HepG2 (cell line): Measurements from ENCODE around the gene BTBD19. TPM values are rescaled to one million over a fixed set of nuclear protein-coding genes. Genes with fewer than 3 reads are reported as not detected.
"Not testable (repeated sequence)": the region's sequence is repeated elsewhere in the genome, so short reads cannot be mapped to it uniquely, and the experiment has no call there.

Experiments
- ATAC-seq: fragments of 200-7000 bp; cut with Tn5 transposase; 3 replicates; pipeline ENCODE4 v1.9.1; 2020; ENCODE audit warnings: mild to moderate bottlenecking, moderate library complexity
- BruUV-seq: library from RNA; stranded (reverse); fragments of 400-500 nt; replicated peaks from 2 replicates; lab custom pipeline; 2021; lab: Mats Ljungman, UMichigan
- CTCF ChIA-PET: fragments of 300-600 bp; formaldehyde crosslinking; extraction: SDS; loops from one replicate; lab custom pipeline; 2021; ENCODE audit warnings: low total read pairs, inconsistent platforms, low intra/inter-chr PET ratio; lab: Yijun Ruan, JAX
- POLR2A ChIA-PET: fragments of 350-600 bp; sonication (Branson Sonifier 250); formaldehyde crosslinking; loops from one replicate; lab custom pipeline; 2020; ENCODE audit warnings: antibody characterized with exemption, inconsistent platforms; lab: Yijun Ruan, JAX
- DNase-seq: peaks from one replicate; pipeline ENCODE4 v3.0.0-alpha.2; 2015; ENCODE audit warnings: low spot score
- FAIRE-seq: peaks from 3 replicates; lab custom pipeline; 2011; peaks lifted over from hg19 to GRCh38; lab: Jason Lieb, UNC
- H2AFZ ChIP-seq: one replicate; pipeline ENCODE4 v1.6.1; 2011; ENCODE audit warnings: low read length, inconsistent platforms
- H3K27ac ChIP-seq: fragments of 300-600 bp; 3 replicates; pipeline ENCODE4 v1.8.0; 2011; ENCODE audit warnings: mixed run types, mild to moderate bottlenecking, mixed read lengths, low read length, inconsistent platforms; ENCODE audit not compliant: insufficient read depth; ENCODE audit errors: extremely low read length
- H3K27me3 ChIP-seq, 2 experiments: fragments of 200-600 bp in 1 of 2; 2 replicates in 1 of 2; 3 replicates in 1 of 2; pipeline versions ENCODE4 v1.6.0 to v1.8.0; 2011; ENCODE audit warnings: low read length in 2 of 2, mild to moderate bottlenecking in 2 of 2, moderate library complexity in 2 of 2, inconsistent platforms in 1 of 2; ENCODE audit not compliant: insufficient read depth in 2 of 2, control insufficient read depth in 1 of 2
- H3K36me3 ChIP-seq, 2 experiments: fragments of 200-600 bp in 1 of 2; replicated peaks in 1 of 2; 2 replicates in 1 of 2; 3 replicates in 1 of 2; pipeline versions ENCODE4 v1.5.1 to v1.8.0; 2011; ENCODE audit warnings: low read length in 2 of 2, inconsistent platforms in 1 of 2; ENCODE audit not compliant: insufficient read depth in 2 of 2, control insufficient read depth in 1 of 2
- H3K4me1 ChIP-seq: 2 replicates; pipeline ENCODE4 v1.5.1; 2012; ENCODE audit warnings: low read length, inconsistent platforms; ENCODE audit not compliant: insufficient read depth
- H3K4me2 ChIP-seq: 2 replicates; pipeline ENCODE4 v1.6.0; 2011; ENCODE audit warnings: low read depth, low read length, inconsistent platforms
- H3K4me3 ChIP-seq, 3 experiments: fragments of 200-600 bp in 1 of 3; sonication (generic), shearing (Covaris generic) in 1 of 3; replicated peaks in 1 of 3; 2 replicates each; pipeline ENCODE4 v1.5.1; 2011 to 2016; ENCODE audit warnings: low read length in 3 of 3, inconsistent platforms in 2 of 3, low read depth in 2 of 3, mild to moderate bottlenecking in 2 of 3, control low read depth in 1 of 3, mixed read lengths in 1 of 3; ENCODE audit not compliant: insufficient read depth in 1 of 3
- H3K79me2 ChIP-seq: one replicate; pipeline ENCODE4 v1.6.1; 2011; ENCODE audit warnings: low read length, inconsistent platforms; ENCODE audit not compliant: insufficient read depth
- H3K9ac ChIP-seq: 2 replicates; pipeline ENCODE4 v1.6.0; 2011; ENCODE audit warnings: mild to moderate bottlenecking, low read depth, low read length, inconsistent platforms; ENCODE audit not compliant: insufficient read depth
- H3K9me3 ChIP-seq: 2 replicates; pipeline ENCODE4 v1.5.1; 2012; ENCODE audit warnings: mild to moderate bottlenecking, low read length
- H4K20me1 ChIP-seq: 2 replicates; pipeline ENCODE4 v1.6.0; 2011; ENCODE audit warnings: inconsistent platforms, mild to moderate bottlenecking, low read length, moderate library complexity; ENCODE audit not compliant: insufficient read depth
- KDM2A ChIP-seq: sonication (generic); formaldehyde crosslinking; IDR thresholded peaks from 2 replicates; pipeline ENCODE4 v1.4.0; 2020; ENCODE audit warnings: low read depth, missing genetic modification reagents, borderline replicate concordance
- MIER3 ChIP-seq: IDR thresholded peaks from 2 replicates; pipeline ENCODE4 v1.6.1; 2016; ENCODE audit warnings: missing compliant biosample characterization, borderline replicate concordance
- ZNF609 ChIP-seq: sonication (generic); formaldehyde crosslinking; IDR thresholded peaks from 2 replicates; pipeline ENCODE4 v1.4.0; 2020; ENCODE audit warnings: mild to moderate bottlenecking, missing genetic modification reagents, borderline replicate concordance
- WGBS: methylation state at CpG from one replicate; pipeline ENCODE4 v1.1.6; 2017; ENCODE audit warnings: low lambda C conversion rate; 5-methylcytosine and 5-hydroxymethylcytosine counted together
- in situ Hi-C: cut with HindIII; loops from 2 replicates; pipeline ENCODE4 v1.10.0; 2017; ENCODE audit warnings: low pct_unique_long_range_greater_than_20kb; ENCODE audit not compliant: extremely low pct_ligation_motif_present
- intact Hi-C: fragments of 100-400 bp; cut with micrococcal nuclease; formaldehyde crosslinking; loops from one replicate; pipeline ENCODE4 v1.10.0; 2022; ENCODE audit not compliant: unreplicated experiment
- polyA plus RNA-seq, 8 experiments: library from polyadenylated mRNA; depleted of rRNA in 3 of 8; stranded (reverse) in 7 of 8; unstranded in 1 of 8; fragments of >200 nt; fragmentation: Illumina TruSeq in 4 of 8; extraction: Trizol in 4 of 8; gene quantifications; 2 replicates each; pipeline versions ENCODE4 v1.2.1 to v1.2.3, GENCODE V29; 2011 to 2016; ENCODE audit warnings: low read depth in 4 of 8, missing spikeins in 1 of 8, mixed read lengths in 1 of 8; ENCODE audit not compliant: insufficient read depth in 1 of 8
- total RNA-seq, 5 experiments: library from RNA; depleted of rRNA; stranded (reverse); fragments of >200 nt; fragmentation: Illumina TruSeq; extraction: Trizol; gene quantifications; 2 replicates each; pipeline ENCODE4 v1.2.3, GENCODE V29; 2016; ENCODE audit warnings: low read depth in 1 of 5
- TF ChIP-seq, protein P1 (sequence below): sonication (generic); formaldehyde crosslinking; IDR thresholded peaks from 2 replicates; pipeline ENCODE4 v1.4.0; 2020; ENCODE audit warnings: low read depth, missing genetic modification reagents
- TF ChIP-seq, protein P2 (sequence below): sonication (generic); formaldehyde crosslinking; IDR thresholded peaks from 2 replicates; pipeline ENCODE4 v1.5.1; 2020; ENCODE audit warnings: missing genetic modification reagents, mild to moderate bottlenecking, borderline replicate concordance

Gene BTBD19
- total and polyA plus RNA-seq, 2 of the 13 experiments (the other 11 are each of a cell fraction or from before 2014, with no cell fraction given): 2.7 to 6.7 TPM

- FAIRE-seq (no peak), DNase-seq (no peak), ATAC-seq (no peak)
- CTCF ChIA-PET: no interaction called here
- Histone ChIP-seq H3K4me3 (no peak overlapping the region), H3K9me3 (no peaks in the 10 kb centered on the region), H3K36me3 (peaks cover 42 to 74% of the 10 kb centered on the region in 2 experiments), H3K9ac (no peak overlapping the region), H3K79me2 (no peaks in the 10 kb centered on the region), H3K27ac (no peak overlapping the region), H2AFZ (no peak overlapping the region), H3K4me1 (no peaks in the 10 kb centered on the region), H3K27me3 (no peaks in the 10 kb centered on the region), H3K4me2 (no peak overlapping the region), H4K20me1 (no peaks in the 10 kb centered on the region)
- intact Hi-C loops (no loop called here), in situ Hi-C loops (no loop called here)
- BruUV-seq: no TSS peak
- WGBS: 92% methylated on average over 1 of the region's 3 CpGs
- no peak for TF ChIP-seq KDM2A (CRISPR knock-in tag)
- no peak for TF ChIP-seq MIER3 (CRISPR knock-in tag)
- TF ChIP-seq, protein P1, sequence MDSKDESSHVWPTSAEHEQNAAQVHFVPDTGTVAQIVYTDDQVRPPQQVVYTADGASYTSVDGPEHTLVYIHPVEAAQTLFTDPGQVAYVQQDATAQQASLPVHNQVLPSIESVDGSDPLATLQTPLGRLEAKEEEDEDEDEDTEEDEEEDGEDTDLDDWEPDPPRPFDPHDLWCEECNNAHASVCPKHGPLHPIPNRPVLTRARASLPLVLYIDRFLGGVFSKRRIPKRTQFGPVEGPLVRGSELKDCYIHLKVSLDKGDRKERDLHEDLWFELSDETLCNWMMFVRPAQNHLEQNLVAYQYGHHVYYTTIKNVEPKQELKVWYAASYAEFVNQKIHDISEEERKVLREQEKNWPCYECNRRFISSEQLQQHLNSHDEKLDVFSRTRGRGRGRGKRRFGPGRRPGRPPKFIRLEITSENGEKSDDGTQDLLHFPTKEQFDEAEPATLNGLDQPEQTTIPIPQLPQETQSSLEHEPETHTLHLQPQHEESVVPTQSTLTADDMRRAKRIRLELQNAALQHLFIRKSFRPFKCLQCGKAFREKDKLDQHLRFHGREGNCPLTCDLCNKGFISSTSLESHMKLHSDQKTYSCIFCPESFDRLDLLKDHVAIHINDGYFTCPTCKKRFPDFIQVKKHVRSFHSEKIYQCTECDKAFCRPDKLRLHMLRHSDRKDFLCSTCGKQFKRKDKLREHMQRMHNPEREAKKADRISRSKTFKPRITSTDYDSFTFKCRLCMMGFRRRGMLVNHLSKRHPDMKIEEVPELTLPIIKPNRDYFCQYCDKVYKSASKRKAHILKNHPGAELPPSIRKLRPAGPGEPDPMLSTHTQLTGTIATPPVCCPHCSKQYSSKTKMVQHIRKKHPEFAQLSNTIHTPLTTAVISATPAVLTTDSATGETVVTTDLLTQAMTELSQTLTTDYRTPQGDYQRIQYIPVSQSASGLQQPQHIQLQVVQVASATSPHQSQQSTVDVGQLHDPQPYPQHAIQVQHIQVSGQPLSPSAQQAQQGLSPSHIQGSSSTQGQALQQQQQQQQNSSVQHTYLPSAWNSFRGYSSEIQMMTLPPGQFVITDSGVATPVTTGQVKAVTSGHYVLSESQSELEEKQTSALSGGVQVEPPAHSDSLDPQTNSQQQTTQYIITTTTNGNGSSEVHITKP (CRISPR knock-in tag): no peak
- no peak for TF ChIP-seq ZNF609 (CRISPR knock-in tag)
- TF ChIP-seq, protein P2, sequence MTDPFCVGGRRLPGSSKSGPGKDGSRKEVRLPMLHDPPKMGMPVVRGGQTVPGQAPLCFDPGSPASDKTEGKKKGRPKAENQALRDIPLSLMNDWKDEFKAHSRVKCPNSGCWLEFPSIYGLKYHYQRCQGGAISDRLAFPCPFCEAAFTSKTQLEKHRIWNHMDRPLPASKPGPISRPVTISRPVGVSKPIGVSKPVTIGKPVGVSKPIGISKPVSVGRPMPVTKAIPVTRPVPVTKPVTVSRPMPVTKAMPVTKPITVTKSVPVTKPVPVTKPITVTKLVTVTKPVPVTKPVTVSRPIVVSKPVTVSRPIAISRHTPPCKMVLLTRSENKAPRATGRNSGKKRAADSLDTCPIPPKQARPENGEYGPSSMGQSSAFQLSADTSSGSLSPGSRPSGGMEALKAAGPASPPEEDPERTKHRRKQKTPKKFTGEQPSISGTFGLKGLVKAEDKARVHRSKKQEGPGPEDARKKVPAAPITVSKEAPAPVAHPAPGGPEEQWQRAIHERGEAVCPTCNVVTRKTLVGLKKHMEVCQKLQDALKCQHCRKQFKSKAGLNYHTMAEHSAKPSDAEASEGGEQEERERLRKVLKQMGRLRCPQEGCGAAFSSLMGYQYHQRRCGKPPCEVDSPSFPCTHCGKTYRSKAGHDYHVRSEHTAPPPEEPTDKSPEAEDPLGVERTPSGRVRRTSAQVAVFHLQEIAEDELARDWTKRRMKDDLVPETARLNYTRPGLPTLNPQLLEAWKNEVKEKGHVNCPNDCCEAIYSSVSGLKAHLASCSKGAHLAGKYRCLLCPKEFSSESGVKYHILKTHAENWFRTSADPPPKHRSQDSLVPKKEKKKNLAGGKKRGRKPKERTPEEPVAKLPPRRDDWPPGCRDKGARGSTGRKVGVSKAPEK (CRISPR knock-in tag): no peak
- POLR2A ChIA-PET: no interaction called here
These were observed 47.4 kb upstream of the BTBD19 start for GRCh38 chr1:44760876-44761275.

GRCh38 chr1:44766421-44766820, 41.9 kb upstream of the BTBD19 start:
- CTCF ChIA-PET, H3K79me2 ChIP-seq, ATAC-seq, H3K27ac ChIP-seq, H3K4me1 ChIP-seq, intact Hi-C loops, DNase-seq, FAIRE-seq, in situ Hi-C loops, H3K9ac ChIP-seq, H3K4me2 ChIP-seq, H4K20me1 ChIP-seq, H2AFZ ChIP-seq, H3K27me3 ChIP-seq, H3K4me3 ChIP-seq, BruUV-seq, H3K9me3 ChIP-seq: not testable (repeated sequence)
- H3K36me3 ChIP-seq: peaks cover 21 to 45% of the 10 kb centered on the region in 2 experiments
- 93% methylated on average over 6 of the region's 6 CpGs for WGBS
- POLR2A ChIA-PET: interaction anchor here (2.6 kb wide), 1 partner anchor 9 kb away, joined by 16 read pairs; the partner anchor contains the start of gene RPS8
